Smooth muscle cell of the brain vasculature (primary cell): Measurements from ENCODE around the gene CBFA2T3.

ENCODE experiments used
- DNase-seq: peaks from one replicate; pipeline ENCODE4 v3.0.0-alpha.2; 2012; ENCODE audit warnings: low read depth, low spot score

The CBFA2T3 gene

GRCh38 chr16:88840600-88841215 is 136.3 kb downstream of the CBFA2T3 start:
- no peak for DNase-seq

- no peak for DNase-seq
Measured at GRCh38 chr16:88839745-88840599, 137.0 kb downstream of the CBFA2T3 start.

- no peak for DNase-seq
Measured at GRCh38 chr16:88839026-88839529, 137.9 kb downstream of the CBFA2T3 start.

- no peak for DNase-seq
Measured at GRCh38 chr16:88838566-88838965, 138.4 kb downstream of the CBFA2T3 start.

GRCh38 chr16:88837806-88838205 is 139.2 kb downstream of the CBFA2T3 start:
- no peak for DNase-seq

- DNase-seq: no peak
Measured at GRCh38 chr16:88836791-88837190, 140.2 kb downstream of the CBFA2T3 start.

- DNase-seq: no peak
Measured at GRCh38 chr16:88835818-88836217, 141.2 kb downstream of the CBFA2T3 start.

GRCh38 chr16:88835383-88835782 is 141.6 kb downstream of the CBFA2T3 start:
- no peak for DNase-seq

- DNase-seq: no peak
Measured at GRCh38 chr16:88834670-88835069, 142.3 kb downstream of the CBFA2T3 start.

- DNase-seq: no peak
Measured at GRCh38 chr16:88833086-88833485, 143.9 kb downstream of the CBFA2T3 start.

- DNase-seq: no peak
Measured at GRCh38 chr16:88831838-88832237, 145.2 kb downstream of the CBFA2T3 start.

- DNase-seq: no peak
Measured at GRCh38 chr16:88830783-88831182, 146.2 kb downstream of the CBFA2T3 start.

- DNase-seq: no peak
Measured at GRCh38 chr16:88830258-88830657, 146.7 kb downstream of the CBFA2T3 start.

GRCh38 chr16:88828711-88829110 is 148.3 kb downstream of the CBFA2T3 start:
- DNase-seq: no peak

GRCh38 chr16:88827727-88828126 is 149.3 kb downstream of the CBFA2T3 start:
- no peak for DNase-seq

- DNase-seq: no peak
Measured at GRCh38 chr16:88826070-88826840, 150.8 kb downstream of the CBFA2T3 start.

GRCh38 chr16:88825146-88825545 is 151.9 kb downstream of the CBFA2T3 start:
- no peak for DNase-seq
